HepG2 (cell line): ENCODE data around the gene SESN2. TPM values are rescaled to one million over a fixed set of nuclear protein-coding genes. Genes with fewer than 3 reads are reported as not detected.

Experiments
- ADNP ChIP-seq: sonication (generic); formaldehyde crosslinking; IDR thresholded peaks from 2 replicates; pipeline ENCODE4 v1.4.0; 2020; ENCODE audit warnings: missing genetic modification reagents
- ARID3A ChIP-seq: IDR thresholded peaks from 2 replicates; pipeline ENCODE4 v1.6.1; 2012; ENCODE audit warnings: low read depth, low read length, improper control_type of control experiment
- EP300 ChIP-seq, 3 experiments: sonication (generic) in 1 of 3; formaldehyde crosslinking in 1 of 3; IDR thresholded peaks; 2 replicates each; pipeline versions ENCODE4 v1.5.1 to v1.6.1; 2011 to 2020; ENCODE audit warnings: low read depth in 2 of 3, low read length in 2 of 3, borderline replicate concordance in 1 of 3, improper control_type of control experiment in 1 of 3, mild to moderate bottlenecking in 1 of 3, missing genetic modification reagents in 1 of 3, moderate library complexity in 1 of 3
- ESRRA ChIP-seq: sonication (generic); formaldehyde crosslinking; IDR thresholded peaks from 2 replicates; pipeline ENCODE4 v1.5.1; 2020; ENCODE audit warnings: mild to moderate bottlenecking, low read depth, missing genetic modification reagents
- HDAC2 ChIP-seq: sonication (generic); formaldehyde crosslinking; IDR thresholded peaks from 2 replicates; pipeline ENCODE4 v1.4.0; 2020; ENCODE audit warnings: missing genetic modification reagents
- HNRNPL ChIP-seq: fragments of 200-400 bp; formaldehyde crosslinking; IDR thresholded peaks from 2 replicates; pipeline ENCODE4 v1.6.1; 2017; ENCODE audit warnings: mild to moderate bottlenecking, low read depth, low read length
- HOXA9 ChIP-seq: sonication (generic); formaldehyde crosslinking; IDR thresholded peaks from 2 replicates; pipeline ENCODE4 v1.8.1; 2022; ENCODE audit warnings: missing genetic modification reagents, mild to moderate bottlenecking, moderate library complexity, borderline replicate concordance
- LCORL ChIP-seq, 2 experiments: fragments of 450-650 bp in 1 of 2; sonication (generic) in 1 of 2; formaldehyde crosslinking in 1 of 2; IDR thresholded peaks; 2 replicates each; pipeline versions ENCODE4 v1.5.0 to v1.6.1; 2017 to 2020; ENCODE audit warnings: antibody characterized with exemption in 1 of 2, missing genetic modification reagents in 1 of 2
- MTF2 ChIP-seq: sonication (generic); formaldehyde crosslinking; IDR thresholded peaks from 2 replicates; pipeline ENCODE4 v1.5.0; 2020; ENCODE audit warnings: missing genetic modification reagents, borderline replicate concordance
- POGZ ChIP-seq: sonication (generic); formaldehyde crosslinking; IDR thresholded peaks from 2 replicates; pipeline ENCODE4 v1.4.0; 2020; ENCODE audit warnings: mild to moderate bottlenecking, missing genetic modification reagents
- POLR2AphosphoS2 ChIP-seq: IDR thresholded peaks from 2 replicates; pipeline ENCODE4 v1.6.1; 2011; ENCODE audit warnings: low read depth, low read length, improper control_type of control experiment
- RAD21 ChIP-seq: fragments of 450-650 bp; formaldehyde crosslinking; IDR thresholded peaks from 2 replicates; pipeline ENCODE4 v1.5.0; 2020; ENCODE audit warnings: mild to moderate bottlenecking
- SMARCE1 ChIP-seq: fragments of 450-650 bp; IDR thresholded peaks from 2 replicates; pipeline ENCODE4 v1.6.1; 2017; ENCODE audit warnings: borderline replicate concordance
- ZIK1 ChIP-seq: sonication (generic); formaldehyde crosslinking; IDR thresholded peaks from 2 replicates; pipeline ENCODE4 v1.5.0; 2020; ENCODE audit warnings: mild to moderate bottlenecking, low read depth, missing genetic modification reagents, borderline replicate concordance
- ZMYM3 ChIP-seq: sonication (generic); formaldehyde crosslinking; IDR thresholded peaks from 2 replicates; pipeline ENCODE4 v1.5.1; 2020; ENCODE audit warnings: mild to moderate bottlenecking, missing genetic modification reagents
- ZNF143 ChIP-seq: sonication (generic); formaldehyde crosslinking; IDR thresholded peaks from 2 replicates; pipeline ENCODE4 v1.4.0; 2020; ENCODE audit warnings: missing genetic modification reagents
- ZNF24 ChIP-seq: fragments of 450-650 bp; IDR thresholded peaks from 2 replicates; pipeline ENCODE4 v1.6.1; 2017; ENCODE audit warnings: antibody characterized with exemption, mild to moderate bottlenecking
- ZNF773 ChIP-seq: sonication (generic); formaldehyde crosslinking; IDR thresholded peaks from 2 replicates; pipeline ENCODE4 v1.4.0; 2020; ENCODE audit warnings: missing genetic modification reagents, borderline replicate concordance
- polyA plus RNA-seq, 8 experiments: library from polyadenylated mRNA; depleted of rRNA in 3 of 8; stranded (reverse) in 7 of 8; unstranded in 1 of 8; fragments of >200 nt; fragmentation: Illumina TruSeq in 4 of 8; extraction: Trizol in 4 of 8; gene quantifications; 2 replicates each; pipeline versions ENCODE4 v1.2.1 to v1.2.3, GENCODE V29; 2011 to 2016; ENCODE audit warnings: low read depth in 4 of 8, missing spikeins in 1 of 8, mixed read lengths in 1 of 8; ENCODE audit not compliant: insufficient read depth in 1 of 8
- total RNA-seq, 5 experiments: library from RNA; depleted of rRNA; stranded (reverse); fragments of >200 nt; fragmentation: Illumina TruSeq; extraction: Trizol; gene quantifications; 2 replicates each; pipeline ENCODE4 v1.2.3, GENCODE V29; 2016; ENCODE audit warnings: low read depth in 1 of 5
- TF ChIP-seq, protein P1 (sequence below): sonication (generic); formaldehyde crosslinking; IDR thresholded peaks from 2 replicates; pipeline ENCODE4 v1.4.0; 2020; ENCODE audit warnings: missing genetic modification reagents, borderline replicate concordance
- TF ChIP-seq, protein P2 (sequence below): sonication (generic); formaldehyde crosslinking; IDR thresholded peaks from 2 replicates; pipeline ENCODE4 v1.4.0; 2020; ENCODE audit warnings: missing genetic modification reagents
- TF ChIP-seq, protein P3 (sequence below): sonication (generic); formaldehyde crosslinking; IDR thresholded peaks from 2 replicates; pipeline ENCODE4 v1.5.0; 2020; ENCODE audit warnings: mild to moderate bottlenecking, missing genetic modification reagents
- TF ChIP-seq, protein P4 (sequence below): sonication (generic); formaldehyde crosslinking; IDR thresholded peaks from 2 replicates; pipeline ENCODE4 v1.4.0; 2020; ENCODE audit warnings: mild to moderate bottlenecking, missing genetic modification reagents
- TF ChIP-seq, protein P5 (sequence below): sonication (generic); formaldehyde crosslinking; IDR thresholded peaks from 2 replicates; pipeline ENCODE4 v1.8.1; 2023; ENCODE audit warnings: missing genetic modification reagents, inconsistent platforms, borderline replicate concordance

SESN2 gene
- total and polyA plus RNA-seq, 2 of the 13 experiments (the other 11 are each of a cell fraction or from before 2014, with no cell fraction given) = 13.2 to 19.1 TPM

- no peak for TF ChIP-seq HNRNPL
- TF ChIP-seq SMARCE1 = 0 out of 2 replicates have a peak, but pooled peaks have one; percentile 31
- no peak for TF ChIP-seq ESRRA
- 0 out of 4 replicates have a peak, but pooled peaks of 1 of the 2 experiments have one; percentile 18 for TF ChIP-seq EP300 (IDR thresholded peaks at IDR 0.05; ENCODE audit: low read depth in 2 of 2, low read length in 2 of 2)
- TF ChIP-seq EP300 (CRISPR knock-in tag; IDR thresholded peaks at IDR 0.05; ENCODE audit: borderline replicate concordance) = no peak
- peak; percentile 67 for TF ChIP-seq ARID3A
- TF ChIP-seq, protein P1, sequence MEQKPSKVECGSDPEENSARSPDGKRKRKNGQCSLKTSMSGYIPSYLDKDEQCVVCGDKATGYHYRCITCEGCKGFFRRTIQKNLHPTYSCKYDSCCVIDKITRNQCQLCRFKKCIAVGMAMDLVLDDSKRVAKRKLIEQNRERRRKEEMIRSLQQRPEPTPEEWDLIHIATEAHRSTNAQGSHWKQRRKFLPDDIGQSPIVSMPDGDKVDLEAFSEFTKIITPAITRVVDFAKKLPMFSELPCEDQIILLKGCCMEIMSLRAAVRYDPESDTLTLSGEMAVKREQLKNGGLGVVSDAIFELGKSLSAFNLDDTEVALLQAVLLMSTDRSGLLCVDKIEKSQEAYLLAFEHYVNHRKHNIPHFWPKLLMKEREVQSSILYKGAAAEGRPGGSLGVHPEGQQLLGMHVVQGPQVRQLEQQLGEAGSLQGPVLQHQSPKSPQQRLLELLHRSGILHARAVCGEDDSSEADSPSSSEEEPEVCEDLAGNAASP (CRISPR knock-in tag) = no peak
- peak; percentile 18; the same call in 1 of the 2 replicates for TF ChIP-seq ADNP (CRISPR knock-in tag)
- TF ChIP-seq, protein P2, sequence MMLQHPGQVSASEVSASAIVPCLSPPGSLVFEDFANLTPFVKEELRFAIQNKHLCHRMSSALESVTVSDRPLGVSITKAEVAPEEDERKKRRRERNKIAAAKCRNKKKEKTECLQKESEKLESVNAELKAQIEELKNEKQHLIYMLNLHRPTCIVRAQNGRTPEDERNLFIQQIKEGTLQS (CRISPR knock-in tag) = no peak
- no peak for TF ChIP-seq RAD21 (CRISPR knock-in tag)
- no peak for TF ChIP-seq ZNF143 (CRISPR knock-in tag)
- TF ChIP-seq, protein P3, sequence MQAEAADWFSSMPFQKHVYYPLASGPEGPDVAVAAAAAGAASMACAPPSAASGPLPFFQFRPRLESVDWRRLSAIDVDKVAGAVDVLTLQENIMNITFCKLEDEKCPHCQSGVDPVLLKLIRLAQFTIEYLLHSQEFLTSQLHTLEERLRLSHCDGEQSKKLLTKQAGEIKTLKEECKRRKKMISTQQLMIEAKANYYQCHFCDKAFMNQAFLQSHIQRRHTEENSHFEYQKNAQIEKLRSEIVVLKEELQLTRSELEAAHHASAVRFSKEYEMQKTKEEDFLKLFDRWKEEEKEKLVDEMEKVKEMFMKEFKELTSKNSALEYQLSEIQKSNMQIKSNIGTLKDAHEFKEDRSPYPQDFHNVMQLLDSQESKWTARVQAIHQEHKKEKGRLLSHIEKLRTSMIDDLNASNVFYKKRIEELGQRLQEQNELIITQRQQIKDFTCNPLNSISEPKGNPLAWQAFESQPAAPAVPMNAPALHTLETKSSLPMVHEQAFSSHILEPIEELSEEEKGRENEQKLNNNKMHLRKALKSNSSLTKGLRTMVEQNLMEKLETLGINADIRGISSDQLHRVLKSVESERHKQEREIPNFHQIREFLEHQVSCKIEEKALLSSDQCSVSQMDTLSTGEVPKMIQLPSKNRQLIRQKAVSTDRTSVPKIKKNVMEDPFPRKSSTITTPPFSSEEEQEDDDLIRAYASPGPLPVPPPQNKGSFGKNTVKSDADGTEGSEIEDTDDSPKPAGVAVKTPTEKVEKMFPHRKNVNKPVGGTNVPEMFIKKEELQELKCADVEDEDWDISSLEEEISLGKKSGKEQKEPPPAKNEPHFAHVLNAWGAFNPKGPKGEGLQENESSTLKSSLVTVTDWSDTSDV (CRISPR knock-in tag) = no peak
- no peak for TF ChIP-seq HOXA9 (CRISPR knock-in tag)
- TF ChIP-seq ZIK1 (CRISPR knock-in tag) = no peak
- TF ChIP-seq, protein P4, sequence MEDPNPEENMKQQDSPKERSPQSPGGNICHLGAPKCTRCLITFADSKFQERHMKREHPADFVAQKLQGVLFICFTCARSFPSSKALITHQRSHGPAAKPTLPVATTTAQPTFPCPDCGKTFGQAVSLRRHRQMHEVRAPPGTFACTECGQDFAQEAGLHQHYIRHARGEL = no peak
- 0 out of 2 replicates have a peak, but pooled peaks have one; percentile 35 for TF ChIP-seq ZNF24
- 0 out of 2 replicates have a peak, but pooled peaks have one; percentile 19 for TF ChIP-seq POGZ (CRISPR knock-in tag)
- TF ChIP-seq, protein P5, sequence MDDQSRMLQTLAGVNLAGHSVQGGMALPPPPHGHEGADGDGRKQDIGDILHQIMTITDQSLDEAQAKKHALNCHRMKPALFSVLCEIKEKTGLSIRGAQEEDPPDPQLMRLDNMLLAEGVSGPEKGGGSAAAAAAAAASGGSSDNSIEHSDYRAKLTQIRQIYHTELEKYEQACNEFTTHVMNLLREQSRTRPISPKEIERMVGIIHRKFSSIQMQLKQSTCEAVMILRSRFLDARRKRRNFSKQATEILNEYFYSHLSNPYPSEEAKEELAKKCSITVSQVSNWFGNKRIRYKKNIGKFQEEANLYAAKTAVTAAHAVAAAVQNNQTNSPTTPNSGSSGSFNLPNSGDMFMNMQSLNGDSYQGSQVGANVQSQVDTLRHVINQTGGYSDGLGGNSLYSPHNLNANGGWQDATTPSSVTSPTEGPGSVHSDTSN (CRISPR knock-in tag) = no peak
- no peak for TF ChIP-seq POLR2AphosphoS2
- TF ChIP-seq HDAC2 (CRISPR knock-in tag) = peak; percentile 53; the same call in 1 of the 2 replicates
- no peak for TF ChIP-seq LCORL (IDR thresholded peaks at IDR 0.05)
- no peak for TF ChIP-seq LCORL (CRISPR knock-in tag; IDR thresholded peaks at IDR 0.05)
- TF ChIP-seq MTF2 (CRISPR knock-in tag) = no peak
- TF ChIP-seq ZNF773 (CRISPR knock-in tag) = no peak
- TF ChIP-seq ZMYM3 = peak; percentile 91
Observed at GRCh38 chr1:28295936-28296335, 36.6 kb downstream of the SESN2 start (continued).
